MM.1S (cell line): ENCODE data around the gene SERPINA4.

Experiments used
- DNase-seq: peaks from one replicate; pipeline ENCODE4 v3.0.0-alpha.2; 2015
- H2AFZ ChIP-seq: fragments of 300-600 bp; sonication (generic); 2 replicates; pipeline ENCODE4 v1.6.0; 2016; ENCODE audit warnings: antibody characterized with exemption, low read length
- H3F3A ChIP-seq: fragments of 300-600 bp; sonication (generic); 2 replicates; pipeline ENCODE4 v1.6.1; 2016; ENCODE audit warnings: mild to moderate bottlenecking, antibody characterized with exemption, low read length, moderate library complexity, mixed read lengths; ENCODE audit not compliant: insufficient read depth
- H3K27ac ChIP-seq: fragments of 300-600 bp; sonication (generic); 2 replicates; pipeline ENCODE4 v1.5.1; 2016; ENCODE audit warnings: mild to moderate bottlenecking, low read length
- H3K27me3 ChIP-seq: fragments of 300-600 bp; sonication (generic); replicated peaks from 2 replicates; pipeline ENCODE4 v1.6.0; 2016; ENCODE audit warnings: low read length; ENCODE audit not compliant: insufficient read depth
- H3K36me3 ChIP-seq: fragments of 300-600 bp; sonication (generic); replicated peaks from 2 replicates; pipeline ENCODE4 v1.6.1; 2016; ENCODE audit warnings: mild to moderate bottlenecking, low read length, mixed read lengths; ENCODE audit not compliant: insufficient read depth
- H3K4me1 ChIP-seq: fragments of 300-600 bp; sonication (generic); 2 replicates; pipeline ENCODE4 v1.6.1; 2016; ENCODE audit warnings: low read length, mixed read lengths
- H3K4me2 ChIP-seq: fragments of 300-600 bp; sonication (generic); 2 replicates; pipeline ENCODE4 v1.6.0; 2016; ENCODE audit warnings: low read depth, low read length
- H3K4me3 ChIP-seq: fragments of 300-600 bp; sonication (generic); 2 replicates; pipeline ENCODE4 v1.5.1; 2016; ENCODE audit warnings: low read length, mixed read lengths
- H3K79me2 ChIP-seq: fragments of 300-600 bp; sonication (generic); 2 replicates; pipeline ENCODE4 v1.6.1; 2016; ENCODE audit warnings: mixed run types, low read length, mixed read lengths
- H3K9ac ChIP-seq: fragments of 300-600 bp; sonication (generic); 2 replicates; pipeline ENCODE4 v1.6.1; 2016; ENCODE audit warnings: low read length, mixed read lengths
- H3K9me2 ChIP-seq: fragments of 300-600 bp; sonication (generic); replicated peaks from 2 replicates; pipeline ENCODE4 v1.6.1; 2016; ENCODE audit warnings: mild to moderate bottlenecking, low read length, mixed read lengths; ENCODE audit not compliant: insufficient read depth
- H3K9me3 ChIP-seq: fragments of 300-600 bp; sonication (generic); replicated peaks from 2 replicates; pipeline ENCODE4 v1.6.1; 2016; ENCODE audit warnings: mild to moderate bottlenecking, low read length, mixed read lengths; ENCODE audit not compliant: insufficient read depth
- H4K20me1 ChIP-seq: fragments of 300-600 bp; sonication (generic); 2 replicates; pipeline ENCODE4 v1.6.1; 2016; ENCODE audit warnings: mild to moderate bottlenecking, low read length, moderate library complexity, mixed read lengths; ENCODE audit not compliant: insufficient read depth
- EZH2 ChIP-seq: fragments of 300-600 bp; sonication (generic); optimal IDR thresholded peaks from 2 replicates; pipeline ENCODE3; 2017; ENCODE audit warnings: low read depth, mild to moderate bottlenecking, antibody characterized with exemption, low read length, mixed read lengths
- EZH2phosphoT487 ChIP-seq: fragments of 300-600 bp; sonication (generic); IDR thresholded peaks from 2 replicates; pipeline ENCODE4 v1.6.1; 2018; ENCODE audit warnings: antibody characterized with exemption, low read length
- TF ChIP-seq, protein P1 (sequence below): fragments of 300-600 bp; sonication (generic); IDR thresholded peaks from 2 replicates; pipeline ENCODE4 v1.5.1; 2016; ENCODE audit warnings: antibody characterized with exemption, low read length, mixed read lengths

The SERPINA4 gene

DNA sequence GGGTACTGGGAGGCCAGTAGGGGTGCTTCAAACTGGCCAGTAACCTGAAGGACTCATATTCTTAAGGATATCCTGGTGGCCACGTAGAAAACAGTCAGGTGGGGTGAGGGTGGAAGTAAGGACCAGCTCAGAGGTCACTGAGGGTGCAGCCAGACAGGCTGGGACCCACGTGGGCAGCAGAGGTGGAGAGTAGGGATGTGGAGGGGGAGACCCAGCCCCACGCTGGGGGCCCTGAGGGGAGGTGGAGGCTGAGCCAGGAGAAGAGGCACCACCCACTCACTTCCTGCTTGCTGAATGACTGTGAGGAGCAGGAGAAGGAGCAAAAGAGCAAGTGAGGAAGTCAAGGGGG lies 38.4 kb downstream of the SERPINA4 start:
- Histone ChIP-seq H3K9ac (no peak overlapping the region), H3K27ac (no peak overlapping the region), H3K9me2 (no peaks in the 10 kb centered on the region), H3K79me2 (no peaks in the 10 kb centered on the region), H3K27me3 (no peaks in the 10 kb centered on the region), H3K4me3 (no peak overlapping the region), H3K4me2 (no peak overlapping the region), H3K36me3 (no peaks in the 10 kb centered on the region), H3F3A (no peaks in the 10 kb centered on the region), H4K20me1 (no peaks in the 10 kb centered on the region), H3K4me1 (no peaks in the 10 kb centered on the region), H3K9me3 (no peaks in the 10 kb centered on the region), H2AFZ (no peak overlapping the region)
- TF ChIP-seq, protein P1, sequence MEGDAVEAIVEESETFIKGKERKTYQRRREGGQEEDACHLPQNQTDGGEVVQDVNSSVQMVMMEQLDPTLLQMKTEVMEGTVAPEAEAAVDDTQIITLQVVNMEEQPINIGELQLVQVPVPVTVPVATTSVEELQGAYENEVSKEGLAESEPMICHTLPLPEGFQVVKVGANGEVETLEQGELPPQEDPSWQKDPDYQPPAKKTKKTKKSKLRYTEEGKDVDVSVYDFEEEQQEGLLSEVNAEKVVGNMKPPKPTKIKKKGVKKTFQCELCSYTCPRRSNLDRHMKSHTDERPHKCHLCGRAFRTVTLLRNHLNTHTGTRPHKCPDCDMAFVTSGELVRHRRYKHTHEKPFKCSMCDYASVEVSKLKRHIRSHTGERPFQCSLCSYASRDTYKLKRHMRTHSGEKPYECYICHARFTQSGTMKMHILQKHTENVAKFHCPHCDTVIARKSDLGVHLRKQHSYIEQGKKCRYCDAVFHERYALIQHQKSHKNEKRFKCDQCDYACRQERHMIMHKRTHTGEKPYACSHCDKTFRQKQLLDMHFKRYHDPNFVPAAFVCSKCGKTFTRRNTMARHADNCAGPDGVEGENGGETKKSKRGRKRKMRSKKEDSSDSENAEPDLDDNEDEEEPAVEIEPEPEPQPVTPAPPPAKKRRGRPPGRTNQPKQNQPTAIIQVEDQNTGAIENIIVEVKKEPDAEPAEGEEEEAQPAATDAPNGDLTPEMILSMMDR: no peak
- TF ChIP-seq EZH2phosphoT487: no peak
- no peak for TF ChIP-seq EZH2
- DNase-seq: no peak

DNA sequence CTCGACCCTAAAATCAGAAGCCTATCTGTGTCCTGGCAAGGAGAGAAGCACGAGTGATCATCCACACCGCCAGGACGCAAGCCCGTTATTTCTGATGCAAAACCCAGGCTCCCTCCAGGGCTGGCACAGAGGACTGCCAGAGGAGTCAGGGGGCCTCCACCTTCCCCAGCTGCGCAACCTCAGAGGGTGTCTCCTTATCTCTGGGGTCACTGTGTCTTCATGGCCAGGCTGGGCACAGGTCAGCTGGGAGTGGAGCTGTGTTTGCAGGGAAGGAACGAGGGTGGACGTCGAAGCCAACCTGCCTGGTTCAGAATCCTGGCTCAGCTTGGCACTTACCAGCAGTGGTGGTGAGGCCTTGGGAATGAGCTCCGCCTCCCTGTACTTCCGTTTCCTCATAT lies 38.9 kb downstream of the SERPINA4 start:
- Histone ChIP-seq H3K27me3 (no peaks in the 10 kb centered on the region), H3K4me3 (no peak overlapping the region), H3K79me2 (no peaks in the 10 kb centered on the region), H3K4me2 (no peak overlapping the region), H3K9ac (no peak overlapping the region), H3F3A (no peaks in the 10 kb centered on the region), H3K4me1 (no peaks in the 10 kb centered on the region), H3K9me3 (no peaks in the 10 kb centered on the region), H3K36me3 (no peaks in the 10 kb centered on the region), H4K20me1 (no peaks in the 10 kb centered on the region), H2AFZ (no peak overlapping the region), H3K27ac (no peak overlapping the region), H3K9me2 (no peaks in the 10 kb centered on the region)
- TF ChIP-seq EZH2 (no peak), EZH2phosphoT487 (no peak)
- TF ChIP-seq, protein P1: no peak
- no peak for DNase-seq

DNA sequence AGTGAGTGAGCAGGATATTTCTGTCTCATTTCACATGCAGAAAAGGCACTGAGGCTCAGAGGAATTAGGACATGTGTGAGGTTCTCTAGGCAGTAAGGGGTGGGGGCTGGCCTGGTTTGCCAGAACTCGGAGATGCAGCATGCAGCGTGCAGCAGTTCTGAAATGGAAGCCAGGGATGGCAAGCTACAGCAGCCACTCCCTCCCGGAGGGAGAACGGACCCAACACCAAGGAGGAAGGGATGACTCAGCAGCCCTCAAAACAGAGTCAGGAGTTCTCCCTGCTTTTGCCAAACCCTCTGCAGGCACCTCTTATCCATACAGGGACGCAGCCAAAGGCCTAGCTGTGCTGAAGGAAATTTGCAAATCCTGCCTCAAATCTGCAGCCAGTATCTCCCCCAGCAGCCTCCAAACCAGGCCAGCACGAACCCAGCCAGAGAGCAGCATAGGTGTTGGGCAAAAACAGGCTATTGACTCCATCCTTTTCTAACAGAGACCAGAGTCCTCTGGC lies 40.7 kb downstream of the SERPINA4 start:
- H4K20me1 ChIP-seq: no peaks in the 10 kb centered on the region
- H3K27me3 ChIP-seq: no peaks in the 10 kb centered on the region
- no peaks in the 10 kb centered on the region for H3K79me2 ChIP-seq
- H3K27ac ChIP-seq: no peak overlapping the region
- DNase-seq: no peak
- no peak overlapping the region for H3K9ac ChIP-seq
- no peak overlapping the region for H2AFZ ChIP-seq
- H3K4me3 ChIP-seq: no peak overlapping the region
- no peaks in the 10 kb centered on the region for H3K36me3 ChIP-seq
- H3K9me2 ChIP-seq: no peaks in the 10 kb centered on the region
- no peak overlapping the region for H3K4me2 ChIP-seq
- H3F3A ChIP-seq: no peaks in the 10 kb centered on the region
- no peaks in the 10 kb centered on the region for H3K9me3 ChIP-seq
- H3K4me1 ChIP-seq: no peaks in the 10 kb centered on the region
- TF ChIP-seq EZH2 (no peak), EZH2phosphoT487 (no peak)
- TF ChIP-seq, protein P1: no peak
